ENCODE measurements around the gene DGKI. TPM values are rescaled to one million over a fixed set of nuclear protein-coding genes. Genes with fewer than 3 reads are reported as not detected.

The DGKI gene
- total and polyA plus RNA-seq, 11 donors = 0.36 to 4.6 (median 1.0) TPM

DNA sequence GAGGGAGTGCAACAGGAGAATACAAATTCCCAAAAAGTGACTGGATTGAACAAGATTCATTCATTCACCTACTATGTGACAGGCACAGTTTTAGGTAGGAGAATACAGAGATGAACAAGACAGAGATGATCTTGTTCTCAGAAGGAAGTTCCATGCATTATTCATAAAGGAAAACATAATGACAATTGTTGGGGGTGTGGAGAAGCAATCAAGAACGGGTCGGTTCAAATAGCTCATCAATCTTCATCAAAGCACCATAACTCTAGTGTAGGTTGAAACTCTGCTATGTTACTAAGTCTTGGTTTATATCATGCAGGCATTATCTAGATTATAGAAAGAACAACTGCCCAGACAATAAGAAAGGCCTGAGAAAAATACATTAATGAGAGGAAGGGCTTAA lies 243.7 kb downstream of the DGKI start:
- Histone ChIP-seq H3K4me1 (no peaks in the 10 kb centered on the region), H3K27me3 (no peaks in the 10 kb centered on the region), H3K27ac (no peak overlapping the region), H3K4me3 (no peak overlapping the region), H3K9me3 (no peaks in the 10 kb centered on the region), H3K36me3 (no peaks in the 10 kb centered on the region)
- WGBS, 4 donors = 53 to 63% (median 58%) methylated on average over 2 of the region's 2 CpGs
- TF ChIP-seq, protein P1, sequence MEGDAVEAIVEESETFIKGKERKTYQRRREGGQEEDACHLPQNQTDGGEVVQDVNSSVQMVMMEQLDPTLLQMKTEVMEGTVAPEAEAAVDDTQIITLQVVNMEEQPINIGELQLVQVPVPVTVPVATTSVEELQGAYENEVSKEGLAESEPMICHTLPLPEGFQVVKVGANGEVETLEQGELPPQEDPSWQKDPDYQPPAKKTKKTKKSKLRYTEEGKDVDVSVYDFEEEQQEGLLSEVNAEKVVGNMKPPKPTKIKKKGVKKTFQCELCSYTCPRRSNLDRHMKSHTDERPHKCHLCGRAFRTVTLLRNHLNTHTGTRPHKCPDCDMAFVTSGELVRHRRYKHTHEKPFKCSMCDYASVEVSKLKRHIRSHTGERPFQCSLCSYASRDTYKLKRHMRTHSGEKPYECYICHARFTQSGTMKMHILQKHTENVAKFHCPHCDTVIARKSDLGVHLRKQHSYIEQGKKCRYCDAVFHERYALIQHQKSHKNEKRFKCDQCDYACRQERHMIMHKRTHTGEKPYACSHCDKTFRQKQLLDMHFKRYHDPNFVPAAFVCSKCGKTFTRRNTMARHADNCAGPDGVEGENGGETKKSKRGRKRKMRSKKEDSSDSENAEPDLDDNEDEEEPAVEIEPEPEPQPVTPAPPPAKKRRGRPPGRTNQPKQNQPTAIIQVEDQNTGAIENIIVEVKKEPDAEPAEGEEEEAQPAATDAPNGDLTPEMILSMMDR (IDR thresholded peaks at IDR 0.05) = no peak
- TF ChIP-seq POLR2A (IDR thresholded peaks at IDR 0.05) = no peak
- intact Hi-C loops (cut with DNase I) = loop anchor here in 1 of 10 donors (5.0 kb wide), 1 partner anchor 294 kb away; no protein-coding TSS in a partner anchor
- ATAC-seq (no peak), DNase-seq (no peak)

DNA sequence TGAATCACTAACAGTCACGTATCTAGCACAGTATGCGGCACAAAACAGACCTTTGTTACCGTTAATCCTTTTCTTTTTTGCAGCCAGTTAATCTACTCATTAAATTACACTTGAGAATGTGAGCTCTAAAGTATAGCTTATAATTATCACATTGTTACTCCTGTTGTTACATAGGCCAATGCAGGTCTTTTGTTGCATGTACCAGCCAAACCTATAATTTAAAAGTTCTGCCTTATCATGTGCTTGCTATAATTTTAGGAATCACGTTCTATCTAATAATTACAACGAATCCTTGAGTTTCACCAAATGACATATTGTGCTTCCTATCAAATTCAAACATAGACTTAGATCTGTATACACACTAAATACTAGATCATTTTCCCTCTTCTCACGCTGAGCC lies 245.1 kb downstream of the DGKI start:
- intact Hi-C loops (cut with DNase I) = loop anchor here in 1 of 10 donors (5.0 kb wide), 1 partner anchor 296 kb away; no protein-coding TSS in a partner anchor

DNA sequence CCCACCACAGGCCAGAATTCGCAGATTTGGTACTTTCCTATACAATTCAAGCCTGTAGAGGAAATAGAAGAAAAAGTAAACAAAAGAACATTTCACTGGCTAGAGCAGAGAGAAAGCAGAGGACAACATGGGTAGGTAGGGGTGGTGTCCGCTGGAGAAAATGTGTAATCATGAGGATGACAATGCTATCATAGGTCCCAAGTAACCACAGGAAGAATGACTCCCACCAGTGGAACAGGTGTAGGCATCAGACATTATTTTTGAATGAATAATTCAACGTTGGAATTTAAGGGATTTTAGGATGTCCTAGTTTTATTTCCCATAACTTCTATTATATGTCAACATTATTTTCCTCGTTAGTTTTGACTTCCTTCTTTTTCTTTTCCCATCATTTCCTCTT lies 248.9 kb downstream of the DGKI start:
- Histone ChIP-seq H3K4me3 (no peak overlapping the region), H3K36me3 (no peaks in the 10 kb centered on the region), H3K27me3 (no peaks in the 10 kb centered on the region), H3K27ac (no peak overlapping the region), H3K4me1 (no peaks in the 10 kb centered on the region), H3K9me3 (no peaks in the 10 kb centered on the region)
- DNase-seq (no peak), ATAC-seq (no peak)
- 64 to 78% (median 68%) methylated on average over 4 of the region's 4 CpGs for WGBS, 4 donors
- TF ChIP-seq, protein P1 (IDR thresholded peaks at IDR 0.05) = no peak
- no peak for TF ChIP-seq POLR2A (IDR thresholded peaks at IDR 0.05)
- intact Hi-C loops (cut with DNase I) = loop anchor here in 4 of 10 donors (10.0 kb wide), 3 partner anchors 143 to 1193 kb away; no protein-coding TSS in a partner anchor

More for the DNA sequence above, 245.1 kb downstream of the DGKI start:
- no peak for DNase-seq
- H3K27ac ChIP-seq = no peak overlapping the region
- no peak for TF ChIP-seq POLR2A (IDR thresholded peaks at IDR 0.05)
- TF ChIP-seq, protein P1 (IDR thresholded peaks at IDR 0.05) = no peak
- WGBS, 4 donors = 86 to 92% (median 92%) methylated on average over 6 of the region's 6 CpGs
- ATAC-seq = no peak
- no peak overlapping the region for H3K4me3 ChIP-seq
- no peaks in the 10 kb centered on the region for H3K4me1 ChIP-seq
- H3K36me3 ChIP-seq = no peaks in the 10 kb centered on the region
- H3K27me3 ChIP-seq = no peaks in the 10 kb centered on the region
- no peaks in the 10 kb centered on the region for H3K9me3 ChIP-seq

DNA sequence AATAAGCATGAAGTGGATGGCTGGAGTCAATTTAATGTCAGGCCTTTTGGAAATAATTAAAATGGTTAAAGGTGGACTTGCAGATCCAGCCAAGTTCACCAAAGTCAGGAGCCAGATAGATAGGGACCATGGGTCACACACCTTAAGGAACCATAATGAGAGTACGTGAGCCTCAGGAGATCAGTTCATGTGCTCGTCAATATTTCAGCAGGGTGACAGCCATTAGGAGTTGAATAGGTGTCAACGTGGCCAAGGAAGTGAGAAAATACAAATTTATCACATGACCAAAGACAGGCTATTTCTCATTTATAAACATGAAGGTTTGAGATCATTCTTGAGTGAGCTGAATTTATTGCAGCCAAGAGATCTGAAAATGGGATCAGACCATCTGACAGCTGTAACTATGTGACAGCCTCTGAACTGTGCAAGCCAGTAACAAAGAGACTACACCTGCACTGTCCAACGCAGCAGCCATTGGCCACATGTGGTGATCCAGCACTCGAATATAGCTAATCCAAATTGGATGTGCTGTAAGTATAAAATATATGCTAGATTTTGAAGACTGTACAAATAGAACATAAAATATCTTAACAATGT lies 253.6 kb downstream of the DGKI start:
- intact Hi-C loops (cut with DNase I) = loop anchor here (2.0 to 10.0 kb wide), 9 partner anchors 138 to 1188 kb away; no protein-coding TSS in a partner anchor
- DNase-seq = no peak
- 77 to 84% (median 83%) methylated on average over 5 of the region's 5 CpGs for WGBS, 4 donors
- H3K4me3 ChIP-seq = no peak overlapping the region
- no peak for ATAC-seq
- no peaks in the 10 kb centered on the region for H3K36me3 ChIP-seq
- peaks cover 0 to 13% (median 0%) of the 10 kb centered on the region in 12 donors for H3K4me1 ChIP-seq
- H3K27me3 ChIP-seq = no peaks in the 10 kb centered on the region
- H3K27ac ChIP-seq = no peak overlapping the region
- H3K9me3 ChIP-seq = no peaks in the 10 kb centered on the region
- TF ChIP-seq POLR2A (IDR thresholded peaks at IDR 0.05) = no peak
- TF ChIP-seq, protein P1 (IDR thresholded peaks at IDR 0.05) = no peak
